ENCODE measurements around the gene CACNA1I. TPM values are rescaled to one million over a fixed set of nuclear protein-coding genes. Genes with fewer than 3 reads are reported as not detected.

Gene CACNA1I
- total and polyA plus RNA-seq, 2 donors from 2014 or later: 0.63 TPM; not detected in 1

- DNase-seq: no peak
- FAIRE-seq: no peak
- H3K4me1 ChIP-seq (ENCODE audit: control insufficient read depth in 2 of 3, insufficient read depth in 2 of 3, low read depth in 1 of 3, low read length in 3 of 3): no peaks in the 10 kb centered on the region
- H3K36me3 ChIP-seq (ENCODE audit: control insufficient read depth in 2 of 3, insufficient read depth in 3 of 3, low read length in 3 of 3): no peaks in the 10 kb centered on the region
- H3K9me3 ChIP-seq (ENCODE audit: control insufficient read depth in 2 of 3, insufficient read depth in 1 of 3, low read length in 3 of 3): peaks cover 0 to 4% (median 2%) of the 10 kb centered on the region in 3 donors
- TF ChIP-seq CTCF (IDR thresholded peaks at IDR 0.05; ENCODE audit: borderline replicate concordance, extremely low read depth, insufficient read depth): no peak
- no peak overlapping the region for H3K9ac ChIP-seq (ENCODE audit: low read length in 3 of 3)
- intact Hi-C loops (cut with DNase I): no loop called here
- no peak overlapping the region for H3K27ac ChIP-seq (ENCODE audit: low read depth in 2 of 2, low read length in 2 of 2)
- no peaks in the 10 kb centered on the region for H3K27me3 ChIP-seq (ENCODE audit: control insufficient read depth, insufficient read depth, low read length)
- H3K4me3 ChIP-seq (ENCODE audit: low read length in 3 of 3): no peak overlapping the region
Measured at GRCh38 chr22:39635719-39636118, 65.2 kb downstream of the CACNA1I start.

DNA sequence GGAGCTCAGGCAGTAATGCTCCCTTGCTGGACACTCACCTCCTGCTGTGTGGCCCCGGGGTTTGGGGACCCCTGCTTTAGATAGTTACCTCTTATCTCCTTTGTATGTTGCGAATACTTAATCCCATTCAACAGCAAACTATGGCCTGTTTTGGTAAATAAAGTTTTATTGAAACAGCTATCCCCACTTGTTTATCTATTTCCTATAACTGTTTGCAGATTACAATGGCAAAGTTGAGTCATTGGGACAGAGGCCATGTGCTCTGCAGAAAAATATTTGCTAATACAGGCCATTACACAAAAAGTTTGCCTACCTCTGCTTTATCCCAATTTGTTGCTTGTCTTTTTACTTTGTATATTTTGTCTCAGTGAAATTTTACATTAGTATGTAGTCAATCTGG, 68.4 kb downstream of the CACNA1I start:
- FAIRE-seq: no peak
- intact Hi-C loops (cut with DNase I): no loop called here
- no peak overlapping the region for H3K4me3 ChIP-seq (ENCODE audit: low read length in 3 of 3)
- no peak for DNase-seq
- no peaks in the 10 kb centered on the region for H3K36me3 ChIP-seq (ENCODE audit: control insufficient read depth in 2 of 3, insufficient read depth in 3 of 3, low read length in 3 of 3)
- H3K9me3 ChIP-seq (ENCODE audit: control insufficient read depth in 2 of 3, insufficient read depth in 1 of 3, low read length in 3 of 3): peaks cover 0 to 4% (median 2%) of the 10 kb centered on the region in 3 donors
- H3K9ac ChIP-seq (ENCODE audit: low read length in 3 of 3): no peak overlapping the region
- no peaks in the 10 kb centered on the region for H3K27me3 ChIP-seq (ENCODE audit: control insufficient read depth, insufficient read depth, low read length)
- H3K27ac ChIP-seq (ENCODE audit: low read depth in 2 of 2, low read length in 2 of 2): no peak overlapping the region
- TF ChIP-seq CTCF (IDR thresholded peaks at IDR 0.05; ENCODE audit: borderline replicate concordance, extremely low read depth, insufficient read depth): no peak
- no peaks in the 10 kb centered on the region for H3K4me1 ChIP-seq (ENCODE audit: control insufficient read depth in 2 of 3, insufficient read depth in 2 of 3, low read depth in 1 of 3, low read length in 3 of 3)

- H3K4me3 ChIP-seq (ENCODE audit: low read length in 3 of 3): no peak overlapping the region
- H3K9ac ChIP-seq (ENCODE audit: low read length in 3 of 3): no peak overlapping the region
- H3K27ac ChIP-seq (ENCODE audit: low read depth in 2 of 2, low read length in 2 of 2): no peak overlapping the region
- no peaks in the 10 kb centered on the region for H3K27me3 ChIP-seq (ENCODE audit: control insufficient read depth, insufficient read depth, low read length)
- peaks cover 0 to 4% (median 2%) of the 10 kb centered on the region in 3 donors for H3K9me3 ChIP-seq (ENCODE audit: control insufficient read depth in 2 of 3, insufficient read depth in 1 of 3, low read length in 3 of 3)
- intact Hi-C loops (cut with DNase I): no loop called here
- no peak for FAIRE-seq
- H3K4me1 ChIP-seq (ENCODE audit: control insufficient read depth in 2 of 3, insufficient read depth in 2 of 3, low read depth in 1 of 3, low read length in 3 of 3): no peaks in the 10 kb centered on the region
- H3K36me3 ChIP-seq (ENCODE audit: control insufficient read depth in 2 of 3, insufficient read depth in 3 of 3, low read length in 3 of 3): no peaks in the 10 kb centered on the region
- TF ChIP-seq CTCF (IDR thresholded peaks at IDR 0.05; ENCODE audit: borderline replicate concordance, extremely low read depth, insufficient read depth): no peak
- DNase-seq: no peak
Measured at GRCh38 chr22:39641660-39642310, 71.2 kb downstream of the CACNA1I start.
